IPS-15b (cell line): ENCODE results near the gene FAF1.

ENCODE experiments used
- H3K27me3 ChIP-seq: one replicate; pipeline ENCODE4 v1.6.1; 2013; ENCODE audit warnings: low read length; ENCODE audit not compliant: control insufficient read depth, insufficient read depth
- H3K36me3 ChIP-seq: one replicate; pipeline ENCODE4 v1.6.1; 2013; ENCODE audit warnings: low read length; ENCODE audit not compliant: control insufficient read depth, insufficient read depth
- H3K4me1 ChIP-seq: one replicate; pipeline ENCODE4 v1.6.1; 2013; ENCODE audit warnings: mild to moderate bottlenecking, low read length; ENCODE audit not compliant: control insufficient read depth, insufficient read depth
- H3K4me3 ChIP-seq: one replicate; pipeline ENCODE4 v1.5.1; 2013; ENCODE audit warnings: low read depth, low read length
- H3K9ac ChIP-seq: one replicate; pipeline ENCODE4 v1.6.1; 2013; ENCODE audit warnings: low read depth, mild to moderate bottlenecking, low read length
- H3K9me3 ChIP-seq: one replicate; pipeline ENCODE4 v1.6.1; 2013; ENCODE audit warnings: mild to moderate bottlenecking, low read length; ENCODE audit not compliant: control insufficient read depth, insufficient read depth

FAF1 gene

GRCh38 chr1:50605186-50605875 lies 354.7 kb downstream of the FAF1 start:
- no peak overlapping the region for H3K9ac ChIP-seq
- H3K9me3 ChIP-seq, result no peaks in the 10 kb centered on the region
- H3K36me3 ChIP-seq, result no peaks in the 10 kb centered on the region
- H3K4me1 ChIP-seq, result no peaks in the 10 kb centered on the region
- no peak overlapping the region for H3K4me3 ChIP-seq
- no peaks in the 10 kb centered on the region for H3K27me3 ChIP-seq

- no peaks in the 10 kb centered on the region for H3K36me3 ChIP-seq
- no peaks in the 10 kb centered on the region for H3K9me3 ChIP-seq
- no peak overlapping the region for H3K4me3 ChIP-seq
- no peaks in the 10 kb centered on the region for H3K4me1 ChIP-seq
- no peaks in the 10 kb centered on the region for H3K27me3 ChIP-seq
- H3K9ac ChIP-seq, result no peak overlapping the region
Observed at GRCh38 chr1:50604580-50604979, 355.5 kb downstream of the FAF1 start.

- no peaks in the 10 kb centered on the region for H3K27me3 ChIP-seq
- no peaks in the 10 kb centered on the region for H3K36me3 ChIP-seq
- H3K4me3 ChIP-seq, result no peak overlapping the region
- no peak overlapping the region for H3K9ac ChIP-seq
- H3K9me3 ChIP-seq, result no peaks in the 10 kb centered on the region
- H3K4me1 ChIP-seq, result no peaks in the 10 kb centered on the region
Observed at GRCh38 chr1:50603274-50604271, 356.5 kb downstream of the FAF1 start.

- no peak overlapping the region for H3K4me3 ChIP-seq
- no peaks in the 10 kb centered on the region for H3K9me3 ChIP-seq
- no peaks in the 10 kb centered on the region for H3K36me3 ChIP-seq
- H3K4me1 ChIP-seq, result no peaks in the 10 kb centered on the region
- no peaks in the 10 kb centered on the region for H3K27me3 ChIP-seq
- no peak overlapping the region for H3K9ac ChIP-seq
Observed at GRCh38 chr1:50599546-50599945, 360.5 kb downstream of the FAF1 start.

GRCh38 chr1:50595874-50596273 lies 364.2 kb downstream of the FAF1 start:
- Histone ChIP-seq H3K4me1 (no peaks in the 10 kb centered on the region), H3K9ac (no peak overlapping the region)

GRCh38 chr1:50593515-50593914 lies 366.6 kb downstream of the FAF1 start:
- H3K36me3 ChIP-seq, result no peaks in the 10 kb centered on the region
- no peak overlapping the region for H3K9ac ChIP-seq
- no peaks in the 10 kb centered on the region for H3K4me1 ChIP-seq
- no peak overlapping the region for H3K4me3 ChIP-seq
- no peaks in the 10 kb centered on the region for H3K9me3 ChIP-seq
- H3K27me3 ChIP-seq, result no peaks in the 10 kb centered on the region

More at GRCh38 chr1:50595874-50596273, 364.2 kb downstream of the FAF1 start:
- H3K4me3 ChIP-seq, result no peak overlapping the region
- H3K9me3 ChIP-seq, result no peaks in the 10 kb centered on the region
- H3K36me3 ChIP-seq, result no peaks in the 10 kb centered on the region
- no peaks in the 10 kb centered on the region for H3K27me3 ChIP-seq

- no peak overlapping the region for H3K4me3 ChIP-seq
- no peaks in the 10 kb centered on the region for H3K9me3 ChIP-seq
- no peaks in the 10 kb centered on the region for H3K36me3 ChIP-seq
- no peaks in the 10 kb centered on the region for H3K27me3 ChIP-seq
- H3K4me1 ChIP-seq, result no peaks in the 10 kb centered on the region
- no peak overlapping the region for H3K9ac ChIP-seq
Observed at GRCh38 chr1:50591598-50591997, 368.5 kb downstream of the FAF1 start.

- Histone ChIP-seq H3K4me3 (no peak overlapping the region), H3K4me1 (peaks cover 2% of the 10 kb centered on the region), H3K9me3 (no peaks in the 10 kb centered on the region), H3K9ac (no peak overlapping the region), H3K27me3 (no peaks in the 10 kb centered on the region), H3K36me3 (no peaks in the 10 kb centered on the region)
Observed at GRCh38 chr1:50582346-50582745, 377.7 kb downstream of the FAF1 start.

GRCh38 chr1:50570066-50570468 lies 390.0 kb downstream of the FAF1 start:
- Histone ChIP-seq H3K4me3 (no peak overlapping the region), H3K9me3 (no peaks in the 10 kb centered on the region), H3K4me1 (peaks cover 9% of the 10 kb centered on the region), H3K27me3 (no peaks in the 10 kb centered on the region), H3K9ac (no peak overlapping the region), H3K36me3 (no peaks in the 10 kb centered on the region)

GRCh38 chr1:50568782-50569181 lies 391.3 kb downstream of the FAF1 start:
- no peak overlapping the region for H3K4me3 ChIP-seq
- peaks cover 9% of the 10 kb centered on the region for H3K4me1 ChIP-seq
- H3K27me3 ChIP-seq, result no peaks in the 10 kb centered on the region
- no peaks in the 10 kb centered on the region for H3K36me3 ChIP-seq
- peak overlapping the region; percentile 8 for H3K9ac ChIP-seq
- H3K9me3 ChIP-seq, result no peaks in the 10 kb centered on the region

- H3K36me3 ChIP-seq, result no peaks in the 10 kb centered on the region
- no peaks in the 10 kb centered on the region for H3K27me3 ChIP-seq
- no peak overlapping the region for H3K9ac ChIP-seq
- H3K9me3 ChIP-seq, result no peaks in the 10 kb centered on the region
- peaks cover 9% of the 10 kb centered on the region for H3K4me1 ChIP-seq
- H3K4me3 ChIP-seq, result no peak overlapping the region
Observed at GRCh38 chr1:50566405-50566804, 393.7 kb downstream of the FAF1 start.

GRCh38 chr1:50564417-50564816 lies 395.6 kb downstream of the FAF1 start:
- Histone ChIP-seq H3K27me3 (no peaks in the 10 kb centered on the region), H3K36me3 (no peaks in the 10 kb centered on the region), H3K4me1 (peaks cover 6% of the 10 kb centered on the region), H3K4me3 (no peak overlapping the region), H3K9me3 (no peaks in the 10 kb centered on the region), H3K9ac (no peak overlapping the region)
